SKM-1 (cell line): ENCODE data around the gene NSUN6.

ENCODE experiments used
- DNase-seq: peaks from one replicate; lab custom pipeline; 2025; ENCODE audit not compliant: unreplicated experiment; lab: John Stamatoyannopoulos, UW

NSUN6 gene

DNA sequence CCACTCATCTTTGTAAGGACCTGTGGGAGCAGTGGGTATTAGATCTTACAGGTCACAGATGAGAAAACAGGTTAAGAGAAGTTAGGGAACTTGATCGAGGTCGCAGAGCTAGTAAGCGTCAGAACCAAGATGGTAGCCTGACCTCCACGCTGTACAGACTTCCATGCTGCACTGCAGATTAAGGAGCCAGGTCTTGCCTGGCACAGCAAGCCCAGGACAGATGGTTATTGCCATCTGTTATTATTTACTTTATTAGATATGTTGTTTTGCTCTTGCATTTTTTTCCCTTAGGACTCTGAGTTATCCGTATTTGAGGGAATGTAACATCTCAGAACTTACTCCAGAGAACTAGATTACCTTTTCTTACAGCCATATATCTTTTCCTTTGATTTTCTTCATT lies 147.2 kb downstream of the NSUN6 start:
- DNase-seq = no peak

DNA sequence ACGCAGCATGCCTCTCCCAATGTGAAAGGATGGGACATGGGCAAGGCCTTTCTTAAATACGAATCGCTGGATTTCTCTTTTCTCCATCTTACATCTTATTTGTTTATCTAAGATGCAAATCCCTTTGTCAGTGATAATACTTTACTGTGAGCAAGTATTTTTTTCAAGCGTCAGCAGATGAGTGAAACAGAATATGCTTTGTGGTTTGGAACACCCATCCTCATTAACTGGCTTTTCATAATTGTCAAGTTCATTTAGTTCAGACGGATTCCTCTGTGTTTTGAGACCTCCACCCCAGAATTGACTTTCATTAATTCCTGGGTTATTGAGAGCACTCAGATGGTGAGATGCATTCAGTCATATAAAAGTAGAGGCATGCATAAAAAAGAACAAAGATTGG lies 149.8 kb downstream of the NSUN6 start:
- no peak for DNase-seq

DNA sequence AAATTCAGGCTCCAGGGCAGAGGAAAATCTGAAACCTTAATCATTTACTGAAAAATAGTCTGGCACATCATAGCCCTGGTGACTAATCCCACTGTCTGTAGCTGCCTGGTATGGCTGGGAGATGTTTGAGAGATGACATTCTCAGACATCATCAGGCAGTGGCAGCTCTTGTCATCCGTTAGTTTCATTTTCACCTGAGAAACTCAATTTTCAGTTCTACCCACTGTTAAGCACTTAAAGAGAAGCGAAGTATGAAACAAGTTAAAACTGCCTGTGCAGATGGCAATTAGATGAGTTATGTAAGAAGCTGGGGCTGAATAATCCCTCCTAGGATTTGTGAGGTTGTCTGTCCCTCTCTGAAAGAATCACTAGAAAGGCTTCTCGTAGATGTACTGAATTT lies 150.2 kb downstream of the NSUN6 start:
- DNase-seq = no peak

DNA sequence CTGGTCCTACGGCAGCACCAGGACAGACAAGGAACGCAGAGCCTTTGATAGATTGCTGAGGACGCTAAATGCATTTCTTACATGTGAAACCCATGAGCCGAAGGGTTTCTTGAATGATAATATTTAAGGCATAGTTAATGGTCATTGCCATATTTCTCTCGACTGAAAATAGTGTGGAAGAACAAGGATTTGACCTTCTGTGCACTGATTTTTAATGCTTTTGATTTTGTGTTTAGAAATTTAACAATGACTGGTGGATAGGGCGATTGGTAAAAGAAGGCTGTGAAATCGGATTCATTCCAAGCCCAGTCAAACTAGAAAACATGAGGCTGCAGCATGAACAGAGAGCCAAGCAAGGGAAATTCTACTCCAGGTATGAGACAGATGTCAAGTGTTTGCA lies 150.8 kb downstream of the NSUN6 start:
- DNase-seq = no peak

DNA sequence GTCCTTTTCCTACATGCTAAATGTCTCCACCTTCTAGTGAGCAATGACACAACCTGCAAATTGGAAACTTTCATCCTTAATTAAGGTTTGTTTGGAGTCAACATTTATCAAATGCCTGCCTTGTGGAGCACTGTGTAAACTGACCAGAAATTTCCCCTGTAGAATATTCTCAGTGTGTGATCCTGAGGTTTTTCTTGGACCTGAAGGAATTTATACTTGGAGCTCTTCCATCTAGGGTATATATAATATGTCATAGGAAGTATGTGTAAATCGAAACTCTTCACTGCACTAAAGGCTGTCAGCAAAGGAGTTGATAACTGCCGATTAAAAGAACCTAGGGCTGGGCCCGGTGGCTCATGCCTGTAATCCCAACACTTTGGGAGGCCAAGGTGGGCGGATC lies 152.4 kb downstream of the NSUN6 start:
- DNase-seq = no peak

DNA sequence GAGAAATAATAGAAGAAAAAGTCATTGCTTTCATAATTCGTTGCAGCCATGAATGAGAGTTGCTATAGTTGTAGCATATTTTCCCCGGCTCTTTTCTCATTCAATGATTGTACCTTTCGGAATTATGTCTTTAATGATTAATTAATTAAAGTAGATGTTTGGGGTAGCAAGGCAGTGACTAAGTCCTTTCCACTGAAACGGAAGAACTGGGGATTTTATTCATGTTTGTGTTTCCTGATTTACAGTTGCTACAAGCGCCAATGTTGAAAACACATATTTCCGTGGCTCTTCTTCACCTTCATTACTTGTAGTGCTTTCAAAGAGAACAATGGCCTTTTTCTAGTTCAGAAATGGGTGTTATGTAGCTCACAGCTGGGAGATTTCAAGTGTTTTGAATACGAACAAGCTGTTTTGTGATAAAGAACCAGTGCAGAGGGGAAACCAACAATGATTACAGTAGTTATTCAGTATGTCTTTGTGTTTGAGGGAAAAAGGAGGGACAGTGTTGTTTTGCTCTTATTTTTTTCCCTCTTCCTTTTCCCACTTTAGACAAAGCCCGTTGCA lies 153.5 kb downstream of the NSUN6 start:
- DNase-seq = no peak
